ENCODE results near the gene KLF8. TPM values are rescaled to one million over a fixed set of nuclear protein-coding genes. Genes with fewer than 3 reads are reported as not detected.

KLF8 gene
- total and polyA plus RNA-seq, 9 of the 15 experiments (the other 6 are each of a cell fraction or from before 2014, with no cell fraction given), result 0.01 to 0.10 (median 0.04) TPM; not detected in 3

DNA sequence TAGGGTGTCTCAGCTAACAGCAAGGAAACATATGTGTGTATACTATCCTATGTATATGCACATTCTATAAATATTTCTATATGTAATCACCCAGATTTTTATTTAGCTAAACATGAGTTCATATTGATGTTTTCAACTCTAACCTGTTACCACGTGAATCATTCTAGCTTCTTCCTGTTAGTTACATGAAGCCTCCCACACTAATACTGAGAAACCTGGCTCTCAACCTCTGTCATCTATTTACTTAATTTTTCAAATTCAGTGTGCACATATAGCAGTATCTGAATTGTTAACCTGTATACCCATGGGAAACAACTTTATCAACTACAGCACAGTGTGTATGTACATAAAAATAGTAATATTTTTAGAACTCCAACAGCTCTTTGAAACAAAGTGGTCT is 57.3 kb downstream of the KLF8 start:
- DNase-seq (ENCODE audit: extremely low read depth in 1 of 4, low spot score in 3 of 4) (no peak), FAIRE-seq (no peak), ATAC-seq (no peak)
- no peaks in the 10 kb centered on the region for H4K20me1 ChIP-seq (replicated peaks; ENCODE audit: control insufficient read depth, insufficient read depth, low read length)
- 7% methylated on average over 1 of the region's 1 CpG for WGBS (ENCODE audit: insufficient coverage, low coverage, missing lambda C conversion rate)
- in situ Hi-C loops (cut with MboI) (loop anchor here (25.0 kb wide), 1 partner anchor 423 kb away; no protein-coding TSS in a partner anchor), intact Hi-C loops (cut with micrococcal nuclease) (no loop called here)
- ChIA-PET CTCF (ENCODE audit: low intra/inter-chr PET ratio) (no interaction called here), POLR2A (no interaction called here)
- H3K4me3 ChIP-seq, result no peak overlapping the region
- no peaks in the 10 kb centered on the region for H3K36me3 ChIP-seq (ENCODE audit: control insufficient read depth, insufficient read depth, low read length)
- H3K79me2 ChIP-seq (ENCODE audit: control insufficient read depth, insufficient read depth, low read length), result no peaks in the 10 kb centered on the region
- H3K9me3 ChIP-seq (replicated peaks; ENCODE audit: control insufficient read depth, insufficient read depth, low read depth, low read length), result no peaks in the 10 kb centered on the region
- H3K4me1 ChIP-seq (replicated peaks in 1 of 2; ENCODE audit: control insufficient read depth in 2 of 2, insufficient read depth in 2 of 2, low read length in 2 of 2), result no peaks in the 10 kb centered on the region
- H3K9me1 ChIP-seq (ENCODE audit: control insufficient read depth, insufficient read depth, low read length), result no peaks in the 10 kb centered on the region
- no peak overlapping the region for H2AFZ ChIP-seq (ENCODE audit: low read depth, low read length)
- no TSS peak for BruUV-seq (replicated peaks)
- no peaks in the 10 kb centered on the region for H3K27me3 ChIP-seq (ENCODE audit: control insufficient read depth in 2 of 2, insufficient read depth in 2 of 2, low read length in 2 of 2)
- no peak overlapping the region for H3K4me2 ChIP-seq (ENCODE audit: insufficient read depth, low read length)
- H3K27ac ChIP-seq (ENCODE audit: extremely low read depth, low read depth, low read length), result no peak overlapping the region
- no peak overlapping the region for H3K9ac ChIP-seq (ENCODE audit: insufficient read depth in 1 of 2, low read depth in 2 of 2, low read length in 2 of 2)
- TF ChIP-seq ZBED1 (IDR thresholded peaks at IDR 0.05), result no peak
- TF ChIP-seq ZNF354B (CRISPR knock-in tag; IDR thresholded peaks at IDR 0.05), result no peak
- TF ChIP-seq, protein P1, sequence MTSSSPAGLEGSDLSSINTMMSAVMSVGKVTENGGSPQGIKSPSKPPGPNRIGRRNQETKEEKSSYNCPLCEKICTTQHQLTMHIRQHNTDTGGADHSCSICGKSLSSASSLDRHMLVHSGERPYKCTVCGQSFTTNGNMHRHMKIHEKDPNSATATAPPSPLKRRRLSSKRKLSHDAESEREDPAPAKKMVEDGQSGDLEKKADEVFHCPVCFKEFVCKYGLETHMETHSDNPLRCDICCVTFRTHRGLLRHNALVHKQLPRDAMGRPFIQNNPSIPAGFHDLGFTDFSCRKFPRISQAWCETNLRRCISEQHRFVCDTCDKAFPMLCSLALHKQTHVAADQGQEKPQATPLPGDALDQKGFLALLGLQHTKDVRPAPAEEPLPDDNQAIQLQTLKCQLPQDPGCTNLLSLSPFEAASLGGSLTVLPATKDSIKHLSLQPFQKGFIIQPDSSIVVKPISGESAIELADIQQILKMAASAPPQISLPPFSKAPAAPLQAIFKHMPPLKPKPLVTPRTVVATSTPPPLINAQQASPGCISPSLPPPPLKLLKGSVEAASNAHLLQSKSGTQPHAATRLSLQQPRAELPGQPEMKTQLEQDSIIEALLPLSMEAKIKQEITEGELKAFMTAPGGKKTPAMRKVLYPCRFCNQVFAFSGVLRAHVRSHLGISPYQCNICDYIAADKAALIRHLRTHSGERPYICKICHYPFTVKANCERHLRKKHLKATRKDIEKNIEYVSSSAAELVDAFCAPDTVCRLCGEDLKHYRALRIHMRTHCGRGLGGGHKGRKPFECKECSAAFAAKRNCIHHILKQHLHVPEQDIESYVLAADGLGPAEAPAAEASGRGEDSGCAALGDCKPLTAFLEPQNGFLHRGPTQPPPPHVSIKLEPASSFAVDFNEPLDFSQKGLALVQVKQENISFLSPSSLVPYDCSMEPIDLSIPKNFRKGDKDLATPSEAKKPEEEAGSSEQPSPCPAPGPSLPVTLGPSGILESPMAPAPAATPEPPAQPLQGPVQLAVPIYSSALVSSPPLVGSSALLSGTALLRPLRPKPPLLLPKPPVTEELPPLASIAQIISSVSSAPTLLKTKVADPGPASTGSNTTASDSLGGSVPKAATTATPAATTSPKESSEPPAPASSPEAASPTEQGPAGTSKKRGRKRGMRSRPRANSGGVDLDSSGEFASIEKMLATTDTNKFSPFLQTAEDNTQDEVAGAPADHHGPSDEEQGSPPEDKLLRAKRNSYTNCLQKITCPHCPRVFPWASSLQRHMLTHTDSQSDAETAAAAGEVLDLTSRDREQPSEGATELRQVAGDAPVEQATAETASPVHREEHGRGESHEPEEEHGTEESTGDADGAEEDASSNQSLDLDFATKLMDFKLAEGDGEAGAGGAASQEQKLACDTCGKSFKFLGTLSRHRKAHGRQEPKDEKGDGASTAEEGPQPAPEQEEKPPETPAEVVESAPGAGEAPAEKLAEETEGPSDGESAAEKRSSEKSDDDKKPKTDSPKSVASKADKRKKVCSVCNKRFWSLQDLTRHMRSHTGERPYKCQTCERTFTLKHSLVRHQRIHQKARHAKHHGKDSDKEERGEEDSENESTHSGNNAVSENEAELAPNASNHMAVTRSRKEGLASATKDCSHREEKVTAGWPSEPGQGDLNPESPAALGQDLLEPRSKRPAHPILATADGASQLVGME (CRISPR knock-in tag; IDR thresholded peaks at IDR 0.05), result no peak
- TF ChIP-seq, protein P2, sequence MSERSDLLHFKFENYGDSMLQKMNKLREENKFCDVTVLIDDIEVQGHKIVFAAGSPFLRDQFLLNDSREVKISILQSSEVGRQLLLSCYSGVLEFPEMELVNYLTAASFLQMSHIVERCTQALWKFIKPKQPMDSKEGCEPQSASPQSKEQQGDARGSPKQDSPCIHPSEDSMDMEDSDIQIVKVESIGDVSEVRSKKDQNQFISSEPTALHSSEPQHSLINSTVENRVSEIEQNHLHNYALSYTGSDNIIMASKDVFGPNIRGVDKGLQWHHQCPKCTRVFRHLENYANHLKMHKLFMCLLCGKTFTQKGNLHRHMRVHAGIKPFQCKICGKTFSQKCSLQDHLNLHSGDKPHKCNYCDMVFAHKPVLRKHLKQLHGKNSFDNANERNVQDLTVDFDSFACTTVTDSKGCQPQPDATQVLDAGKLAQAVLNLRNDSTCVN (CRISPR knock-in tag; IDR thresholded peaks at IDR 0.05), result no peak
- no peak for TF ChIP-seq TEAD2 (tag; IDR thresholded peaks at IDR 0.05)
- TF ChIP-seq ZFP1 (CRISPR knock-in tag; IDR thresholded peaks at IDR 0.05), result no peak
- no peak for TF ChIP-seq ZNF311 (CRISPR knock-in tag; IDR thresholded peaks at IDR 0.05)
- TF ChIP-seq, protein P3, sequence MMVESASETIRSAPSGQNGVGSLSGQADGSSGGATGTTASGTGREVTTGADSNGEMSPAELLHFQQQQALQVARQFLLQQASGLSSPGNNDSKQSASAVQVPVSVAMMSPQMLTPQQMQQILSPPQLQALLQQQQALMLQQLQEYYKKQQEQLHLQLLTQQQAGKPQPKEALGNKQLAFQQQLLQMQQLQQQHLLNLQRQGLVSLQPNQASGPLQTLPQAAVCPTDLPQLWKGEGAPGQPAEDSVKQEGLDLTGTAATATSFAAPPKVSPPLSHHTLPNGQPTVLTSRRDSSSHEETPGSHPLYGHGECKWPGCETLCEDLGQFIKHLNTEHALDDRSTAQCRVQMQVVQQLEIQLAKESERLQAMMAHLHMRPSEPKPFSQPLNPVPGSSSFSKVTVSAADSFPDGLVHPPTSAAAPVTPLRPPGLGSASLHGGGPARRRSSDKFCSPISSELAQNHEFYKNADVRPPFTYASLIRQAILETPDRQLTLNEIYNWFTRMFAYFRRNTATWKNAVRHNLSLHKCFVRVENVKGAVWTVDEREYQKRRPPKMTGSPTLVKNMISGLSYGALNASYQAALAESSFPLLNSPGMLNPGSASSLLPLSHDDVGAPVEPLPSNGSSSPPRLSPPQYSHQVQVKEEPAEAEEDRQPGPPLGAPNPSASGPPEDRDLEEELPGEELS (CRISPR knock-in tag; IDR thresholded peaks at IDR 0.05; ENCODE audit: borderline replicate concordance), result no peak
- TF ChIP-seq ZNF444 (CRISPR knock-in tag; IDR thresholded peaks at IDR 0.05), result no peak
- no peak for TF ChIP-seq ZNF23 (CRISPR knock-in tag; IDR thresholded peaks at IDR 0.05)
